ENCODE results near the gene ERP27. TPM values are rescaled to one million over a fixed set of nuclear protein-coding genes. Genes with fewer than 3 reads are reported as not detected.

Gene ERP27
- total and polyA plus RNA-seq, 2 of the 8 experiments (the other 6 are each of a cell fraction or from before 2014, with no cell fraction given) = not detected

- ChIA-PET CTCF (ENCODE audit: partially characterized antibody) (interaction anchor here (0.9 to 2.0 kb wide), 5 partner anchors 11 to 123 kb away, joined by 3 to 6 read pairs (median 3); partner anchors contain the start of gene ART4), POLR2A (ENCODE audit: partially characterized antibody) (no interaction called here)
- no peak overlapping the region for H3K27ac ChIP-seq (ENCODE audit: low read depth, low read length)
- H3K4me3 ChIP-seq (ENCODE audit: extremely low read depth in 1 of 4, insufficient read depth in 2 of 4, low read depth in 3 of 4, low read length in 4 of 4) = no peak overlapping the region
- no peaks in the 10 kb centered on the region for H3K27me3 ChIP-seq (replicated peaks in 1 of 4; ENCODE audit: control insufficient read depth in 3 of 4, extremely low read depth in 1 of 4, insufficient read depth in 3 of 4, low read length in 3 of 4)
- H3K36me3 ChIP-seq (ENCODE audit: control insufficient read depth in 2 of 4, insufficient read depth in 4 of 4, low read length in 3 of 4) = no peaks in the 10 kb centered on the region
- no peak overlapping the region for H3K4ac ChIP-seq (replicated peaks; ENCODE audit: insufficient read length, low read depth, low read length)
- no peak overlapping the region for H4K8ac ChIP-seq (ENCODE audit: extremely low read depth, insufficient read depth, low read length)
- H3K9me3 ChIP-seq (ENCODE audit: insufficient read depth in 2 of 2, low read depth in 1 of 2, low read length in 1 of 2) = no peaks in the 10 kb centered on the region
- H3K4me2 ChIP-seq (ENCODE audit: insufficient read depth in 1 of 2, low read depth in 2 of 2, low read length in 2 of 2) = no peak overlapping the region
- no peak overlapping the region for H3K18ac ChIP-seq (ENCODE audit: extremely low read depth, low read length)
- no peaks in the 10 kb centered on the region for H4K20me1 ChIP-seq (replicated peaks in 1 of 2; ENCODE audit: control insufficient read depth in 1 of 2, insufficient read depth in 2 of 2, low read length in 2 of 2)
- H2AK5ac ChIP-seq (ENCODE audit: low read depth, low read length) = no peak overlapping the region
- no peak overlapping the region for H2BK20ac ChIP-seq (ENCODE audit: low read length)
- H2BK15ac ChIP-seq (ENCODE audit: low read length) = no peak overlapping the region
- no peaks in the 10 kb centered on the region for H3K79me2 ChIP-seq (ENCODE audit: control insufficient read depth in 1 of 2, insufficient read depth in 2 of 2, low read length in 2 of 2)
- no peak overlapping the region for H2BK5ac ChIP-seq (ENCODE audit: low read depth, low read length)
- H3K14ac ChIP-seq (ENCODE audit: insufficient read length) = no peak overlapping the region
- H3K79me1 ChIP-seq (ENCODE audit: low read depth, low read length) = no peaks in the 10 kb centered on the region
- no peak overlapping the region for H4K91ac ChIP-seq (replicated peaks; ENCODE audit: insufficient read length, low read length)
- peaks cover 2% of the 10 kb centered on the region; the same call in 1 of the 2 replicates for H3K23me2 ChIP-seq (ENCODE audit: low read depth, low read length)
- FAIRE-seq = no peak
- H2BK12ac ChIP-seq (ENCODE audit: low read depth, low read length) = no peak overlapping the region
- no peak overlapping the region for H3K9ac ChIP-seq (replicated peaks in 1 of 4; ENCODE audit: extremely low read depth in 1 of 4, low read depth in 3 of 4, low read length in 3 of 4)
- H2BK120ac ChIP-seq (replicated peaks; ENCODE audit: low read depth, low read length) = no peak overlapping the region
- no peak overlapping the region for H3K56ac ChIP-seq (replicated peaks; ENCODE audit: insufficient read length, low read depth, low read length)
- no peak overlapping the region for H2AFZ ChIP-seq (ENCODE audit: low read length)
- no peak overlapping the region for H4K5ac ChIP-seq (ENCODE audit: insufficient read length, low read depth, low read length)
- TF ChIP-seq HDAC6 (IDR thresholded peaks at IDR 0.05; ENCODE audit: low read depth, low read length) (no peak), RAD21 (IDR thresholded peaks at IDR 0.05 in 1 of 2, conservative IDR thresholded peaks at IDR 0.05 in 1 of 2; ENCODE audit: low read depth in 2 of 2, low read length in 2 of 2) (no peak), ASH2L (IDR thresholded peaks at IDR 0.05; ENCODE audit: low read length) (no peak), CEBPB (IDR thresholded peaks at IDR 0.05; ENCODE audit: low read depth, low read length) (no peak), SUZ12 (IDR thresholded peaks at IDR 0.05; ENCODE audit: low read length) (no peak), RXRA (IDR thresholded peaks at IDR 0.05; ENCODE audit: insufficient read depth, low read depth, low read length) (no peak)
- no peak for DNase-seq (ENCODE audit: low read depth in 1 of 2, low spot score in 2 of 2)
- H3K23ac ChIP-seq (ENCODE audit: insufficient read length) = no peak overlapping the region
- no peaks in the 10 kb centered on the region for H3K4me1 ChIP-seq (replicated peaks in 1 of 4; ENCODE audit: control insufficient read depth in 3 of 4, insufficient read depth in 4 of 4, low read length in 3 of 4)
- WGBS, 2 experiments (ENCODE audit: extremely low coverage in 1 of 2, insufficient coverage in 1 of 2, insufficient read length in 1 of 2, insufficient replicate concordance in 2 of 2, low coverage in 1 of 2, low lambda C conversion rate in 2 of 2, missing lambda C conversion rate in 1 of 2) = 93% methylated on average over 4 of the region's 4 CpGs; no CpG with 5 or more reads in 1 of the 2 experiments
These were observed 7.0 kb downstream of the ERP27 start for GRCh38 chr12:14931359-14931758.

Data from H1 (cell line).